HepG2 (cell line): ENCODE measurements around the gene ASH1L. TPM values are rescaled to one million over a fixed set of nuclear protein-coding genes. Genes with fewer than 3 reads are reported as not detected.

Experiments used
- CAMTA2 ChIP-seq: sonication (generic); formaldehyde crosslinking; IDR thresholded peaks from 2 replicates; pipeline ENCODE4 v1.4.0; 2020; ENCODE audit warnings: mild to moderate bottlenecking, missing genetic modification reagents, borderline replicate concordance
- CEBPB ChIP-seq: IDR thresholded peaks from 2 replicates; pipeline ENCODE4 v1.6.1; 2011; ENCODE audit warnings: low read depth, low read length, improper control_type of control experiment, borderline replicate concordance
- FLYWCH1 ChIP-seq: sonication (generic); formaldehyde crosslinking; IDR thresholded peaks from 2 replicates; pipeline ENCODE4 v1.8.1; 2023; ENCODE audit warnings: mild to moderate bottlenecking, missing genetic modification reagents
- HHEX ChIP-seq: IDR thresholded peaks from 2 replicates; pipeline ENCODE4 v1.6.1; 2016; ENCODE audit warnings: control low read depth
- MED1 ChIP-seq: sonication (generic); formaldehyde crosslinking; IDR thresholded peaks from 2 replicates; pipeline ENCODE4 v1.4.0; 2020; ENCODE audit warnings: missing genetic modification reagents
- MEF2D ChIP-seq: sonication (generic); formaldehyde crosslinking; IDR thresholded peaks from 2 replicates; pipeline ENCODE4 v1.5.1; 2020; ENCODE audit warnings: mild to moderate bottlenecking, missing genetic modification reagents
- NAIF1 ChIP-seq: sonication (generic); formaldehyde crosslinking; IDR thresholded peaks from 2 replicates; pipeline ENCODE4 v1.5.0; 2020; ENCODE audit warnings: mild to moderate bottlenecking, missing genetic modification reagents, borderline replicate concordance
- NCOR1 ChIP-seq: fragments of 200-600 bp; sonication (generic); IDR thresholded peaks from 2 replicates; pipeline ENCODE4 v1.7.0; 2017; ENCODE audit warnings: antibody characterized with exemption, low read length, borderline replicate concordance
- POLR2AphosphoS5 ChIP-seq: IDR thresholded peaks from 2 replicates; pipeline ENCODE4 v1.6.1; 2012; ENCODE audit warnings: low read depth, low read length
- RXRB ChIP-seq: IDR thresholded peaks from 2 replicates; pipeline ENCODE4 v1.6.1; 2016; ENCODE audit warnings: borderline replicate concordance, missing genetic modification reagents, missing compliant biosample characterization
- SUZ12 ChIP-seq: fragments of 150-350 bp; IDR thresholded peaks from 2 replicates; pipeline ENCODE4 v1.6.1; 2014; ENCODE audit warnings: low read depth, low read length
- ZBTB7A ChIP-seq: sonication (generic); formaldehyde crosslinking; IDR thresholded peaks from 2 replicates; pipeline ENCODE4 v1.8.0; 2022; ENCODE audit warnings: mild to moderate bottlenecking, missing genetic modification reagents
- ZNF430 ChIP-seq: sonication (generic); formaldehyde crosslinking; IDR thresholded peaks from 2 replicates; pipeline ENCODE4 v1.9.0; 2021; ENCODE audit warnings: mild to moderate bottlenecking, missing genetic modification reagents
- polyA plus RNA-seq, 8 experiments: library from polyadenylated mRNA; depleted of rRNA in 3 of 8; stranded (reverse) in 7 of 8; unstranded in 1 of 8; fragments of >200 nt; fragmentation: Illumina TruSeq in 4 of 8; extraction: Trizol in 4 of 8; gene quantifications; 2 replicates each; pipeline versions ENCODE4 v1.2.1 to v1.2.3, GENCODE V29; 2011 to 2016; ENCODE audit warnings: low read depth in 4 of 8, missing spikeins in 1 of 8, mixed read lengths in 1 of 8; ENCODE audit not compliant: insufficient read depth in 1 of 8
- total RNA-seq, 5 experiments: library from RNA; depleted of rRNA; stranded (reverse); fragments of >200 nt; fragmentation: Illumina TruSeq; extraction: Trizol; gene quantifications; 2 replicates each; pipeline ENCODE4 v1.2.3, GENCODE V29; 2016; ENCODE audit warnings: low read depth in 1 of 5
- TF ChIP-seq, protein P1 (sequence below): sonication (generic); formaldehyde crosslinking; IDR thresholded peaks from 2 replicates; pipeline ENCODE4 v1.9.0; 2021; ENCODE audit warnings: missing genetic modification reagents, borderline replicate concordance
- TF ChIP-seq, protein P2 (sequence below): sonication (generic); formaldehyde crosslinking; IDR thresholded peaks from 2 replicates; pipeline ENCODE4 v1.5.0; 2020; ENCODE audit warnings: mild to moderate bottlenecking, missing genetic modification reagents, moderate library complexity
- TF ChIP-seq, protein P3 (sequence below): sonication (generic); formaldehyde crosslinking; IDR thresholded peaks from 2 replicates; pipeline ENCODE4 v1.4.0; 2020; ENCODE audit warnings: missing genetic modification reagents
- TF ChIP-seq, protein P4 (sequence below): sonication (generic); formaldehyde crosslinking; IDR thresholded peaks from 2 replicates; pipeline ENCODE4 v1.4.0; 2020; ENCODE audit warnings: mild to moderate bottlenecking, missing genetic modification reagents
- TF ChIP-seq, protein P5 (sequence below): sonication (generic); formaldehyde crosslinking; IDR thresholded peaks from 2 replicates; pipeline ENCODE4 v1.4.0; 2020; ENCODE audit warnings: missing genetic modification reagents, borderline replicate concordance

Gene ASH1L
- total and polyA plus RNA-seq, 2 of the 13 experiments (the other 11 are each of a cell fraction or from before 2014, with no cell fraction given) = 10.2 to 15.3 TPM

DNA sequence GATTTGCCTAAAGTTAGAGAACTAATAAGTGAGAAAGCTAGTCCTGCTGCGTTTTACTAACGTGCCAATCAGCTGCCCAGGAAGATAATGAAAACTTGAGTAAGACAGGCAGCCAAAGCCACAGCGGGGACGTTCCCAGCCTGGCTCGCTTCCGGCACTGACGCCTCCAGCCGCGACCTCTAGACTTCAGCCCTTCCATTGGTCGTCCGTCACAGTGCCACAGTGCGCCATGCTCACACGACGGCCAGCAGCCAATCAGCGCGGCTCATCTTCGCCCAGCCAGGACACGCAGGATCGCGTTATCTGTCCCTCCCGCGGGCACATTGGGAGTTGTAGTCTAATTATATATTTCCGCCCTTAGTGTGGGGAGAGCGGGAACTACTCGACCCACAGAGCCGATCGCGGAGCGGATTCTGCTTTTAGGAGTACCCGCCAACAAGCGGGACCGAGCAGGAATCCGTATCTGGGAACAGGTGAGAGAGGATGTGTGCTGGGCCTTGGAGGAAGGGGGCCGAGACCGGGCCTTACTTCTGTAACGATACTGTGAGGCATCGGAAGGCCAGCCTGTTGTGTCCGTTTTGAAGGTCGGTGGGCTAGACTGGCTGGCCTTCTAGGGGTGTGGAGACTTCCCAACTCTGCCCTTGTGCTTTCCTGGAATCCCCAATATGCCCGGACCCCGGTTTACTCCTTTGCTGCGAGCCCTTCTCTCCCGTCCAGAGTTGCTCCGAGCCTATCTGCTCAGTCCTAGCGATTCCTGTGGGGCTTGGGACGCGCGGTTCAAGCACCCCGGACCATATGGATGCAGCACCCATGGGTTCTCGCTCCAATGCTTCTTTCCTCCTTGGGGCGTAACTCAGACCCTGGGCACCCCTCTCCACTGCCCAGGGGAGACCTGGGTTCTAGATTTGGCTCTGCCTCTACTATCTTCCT, 253.8 kb downstream of the ASH1L start, which contains the start of gene FDPS (continued):
- TF ChIP-seq ZBTB7A (CRISPR knock-in tag) = no peak
- TF ChIP-seq RXRB (CRISPR knock-in tag) = peak; percentile 25; the same call in 1 of the 2 replicates
- TF ChIP-seq HHEX (CRISPR knock-in tag) = no peak
- TF ChIP-seq SUZ12 = peak; percentile 65
- TF ChIP-seq, protein P1, sequence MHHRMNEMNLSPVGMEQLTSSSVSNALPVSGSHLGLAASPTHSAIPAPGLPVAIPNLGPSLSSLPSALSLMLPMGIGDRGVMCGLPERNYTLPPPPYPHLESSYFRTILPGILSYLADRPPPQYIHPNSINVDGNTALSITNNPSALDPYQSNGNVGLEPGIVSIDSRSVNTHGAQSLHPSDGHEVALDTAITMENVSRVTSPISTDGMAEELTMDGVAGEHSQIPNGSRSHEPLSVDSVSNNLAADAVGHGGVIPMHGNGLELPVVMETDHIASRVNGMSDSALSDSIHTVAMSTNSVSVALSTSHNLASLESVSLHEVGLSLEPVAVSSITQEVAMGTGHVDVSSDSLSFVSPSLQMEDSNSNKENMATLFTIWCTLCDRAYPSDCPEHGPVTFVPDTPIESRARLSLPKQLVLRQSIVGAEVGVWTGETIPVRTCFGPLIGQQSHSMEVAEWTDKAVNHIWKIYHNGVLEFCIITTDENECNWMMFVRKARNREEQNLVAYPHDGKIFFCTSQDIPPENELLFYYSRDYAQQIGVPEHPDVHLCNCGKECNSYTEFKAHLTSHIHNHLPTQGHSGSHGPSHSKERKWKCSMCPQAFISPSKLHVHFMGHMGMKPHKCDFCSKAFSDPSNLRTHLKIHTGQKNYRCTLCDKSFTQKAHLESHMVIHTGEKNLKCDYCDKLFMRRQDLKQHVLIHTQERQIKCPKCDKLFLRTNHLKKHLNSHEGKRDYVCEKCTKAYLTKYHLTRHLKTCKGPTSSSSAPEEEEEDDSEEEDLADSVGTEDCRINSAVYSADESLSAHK (CRISPR knock-in tag) = no peak
- TF ChIP-seq, protein P2, sequence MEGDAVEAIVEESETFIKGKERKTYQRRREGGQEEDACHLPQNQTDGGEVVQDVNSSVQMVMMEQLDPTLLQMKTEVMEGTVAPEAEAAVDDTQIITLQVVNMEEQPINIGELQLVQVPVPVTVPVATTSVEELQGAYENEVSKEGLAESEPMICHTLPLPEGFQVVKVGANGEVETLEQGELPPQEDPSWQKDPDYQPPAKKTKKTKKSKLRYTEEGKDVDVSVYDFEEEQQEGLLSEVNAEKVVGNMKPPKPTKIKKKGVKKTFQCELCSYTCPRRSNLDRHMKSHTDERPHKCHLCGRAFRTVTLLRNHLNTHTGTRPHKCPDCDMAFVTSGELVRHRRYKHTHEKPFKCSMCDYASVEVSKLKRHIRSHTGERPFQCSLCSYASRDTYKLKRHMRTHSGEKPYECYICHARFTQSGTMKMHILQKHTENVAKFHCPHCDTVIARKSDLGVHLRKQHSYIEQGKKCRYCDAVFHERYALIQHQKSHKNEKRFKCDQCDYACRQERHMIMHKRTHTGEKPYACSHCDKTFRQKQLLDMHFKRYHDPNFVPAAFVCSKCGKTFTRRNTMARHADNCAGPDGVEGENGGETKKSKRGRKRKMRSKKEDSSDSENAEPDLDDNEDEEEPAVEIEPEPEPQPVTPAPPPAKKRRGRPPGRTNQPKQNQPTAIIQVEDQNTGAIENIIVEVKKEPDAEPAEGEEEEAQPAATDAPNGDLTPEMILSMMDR = no peak; the same call in 1 of the 2 replicates
- TF ChIP-seq, protein P3, sequence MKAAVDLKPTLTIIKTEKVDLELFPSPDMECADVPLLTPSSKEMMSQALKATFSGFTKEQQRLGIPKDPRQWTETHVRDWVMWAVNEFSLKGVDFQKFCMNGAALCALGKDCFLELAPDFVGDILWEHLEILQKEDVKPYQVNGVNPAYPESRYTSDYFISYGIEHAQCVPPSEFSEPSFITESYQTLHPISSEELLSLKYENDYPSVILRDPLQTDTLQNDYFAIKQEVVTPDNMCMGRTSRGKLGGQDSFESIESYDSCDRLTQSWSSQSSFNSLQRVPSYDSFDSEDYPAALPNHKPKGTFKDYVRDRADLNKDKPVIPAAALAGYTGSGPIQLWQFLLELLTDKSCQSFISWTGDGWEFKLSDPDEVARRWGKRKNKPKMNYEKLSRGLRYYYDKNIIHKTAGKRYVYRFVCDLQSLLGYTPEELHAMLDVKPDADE (CRISPR knock-in tag) = no peak
- no peak for TF ChIP-seq CEBPB
- TF ChIP-seq, protein P4, sequence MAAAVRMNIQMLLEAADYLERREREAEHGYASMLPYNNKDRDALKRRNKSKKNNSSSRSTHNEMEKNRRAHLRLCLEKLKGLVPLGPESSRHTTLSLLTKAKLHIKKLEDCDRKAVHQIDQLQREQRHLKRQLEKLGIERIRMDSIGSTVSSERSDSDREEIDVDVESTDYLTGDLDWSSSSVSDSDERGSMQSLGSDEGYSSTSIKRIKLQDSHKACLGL (CRISPR knock-in tag) = no peak
- TF ChIP-seq MEF2D (CRISPR knock-in tag) = peak; percentile 48; the same call in 1 of the 2 replicates
- TF ChIP-seq, protein P5, sequence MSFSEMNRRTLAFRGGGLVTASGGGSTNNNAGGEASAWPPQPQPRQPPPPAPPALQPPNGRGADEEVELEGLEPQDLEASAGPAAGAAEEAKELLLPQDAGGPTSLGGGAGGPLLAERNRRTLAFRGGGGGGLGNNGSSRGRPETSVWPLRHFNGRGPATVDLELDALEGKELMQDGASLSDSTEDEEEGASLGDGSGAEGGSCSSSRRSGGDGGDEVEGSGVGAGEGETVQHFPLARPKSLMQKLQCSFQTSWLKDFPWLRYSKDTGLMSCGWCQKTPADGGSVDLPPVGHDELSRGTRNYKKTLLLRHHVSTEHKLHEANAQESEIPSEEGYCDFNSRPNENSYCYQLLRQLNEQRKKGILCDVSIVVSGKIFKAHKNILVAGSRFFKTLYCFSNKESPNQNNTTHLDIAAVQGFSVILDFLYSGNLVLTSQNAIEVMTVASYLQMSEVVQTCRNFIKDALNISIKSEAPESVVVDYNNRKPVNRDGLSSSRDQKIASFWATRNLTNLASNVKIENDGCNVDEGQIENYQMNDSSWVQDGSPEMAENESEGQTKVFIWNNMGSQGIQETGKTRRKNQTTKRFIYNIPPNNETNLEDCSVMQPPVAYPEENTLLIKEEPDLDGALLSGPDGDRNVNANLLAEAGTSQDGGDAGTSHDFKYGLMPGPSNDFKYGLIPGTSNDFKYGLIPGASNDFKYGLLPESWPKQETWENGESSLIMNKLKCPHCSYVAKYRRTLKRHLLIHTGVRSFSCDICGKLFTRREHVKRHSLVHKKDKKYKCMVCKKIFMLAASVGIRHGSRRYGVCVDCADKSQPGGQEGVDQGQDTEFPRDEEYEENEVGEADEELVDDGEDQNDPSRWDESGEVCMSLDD (CRISPR knock-in tag) = no peak
- TF ChIP-seq FLYWCH1 (CRISPR knock-in tag) = no peak
- TF ChIP-seq MED1 (CRISPR knock-in tag) = peak; percentile 87
- TF ChIP-seq CAMTA2 (CRISPR knock-in tag) = no peak
- peak; percentile 52; the same call in 1 of the 2 replicates for TF ChIP-seq ZNF430 (CRISPR knock-in tag)
- no peak for TF ChIP-seq NCOR1
- TF ChIP-seq POLR2AphosphoS5 = peak; percentile 91
- peak; percentile 85; the same call in 1 of the 2 replicates for TF ChIP-seq NAIF1 (CRISPR knock-in tag)
